ENCODE results near the gene CFAP61.

CFAP61 gene

DNA sequence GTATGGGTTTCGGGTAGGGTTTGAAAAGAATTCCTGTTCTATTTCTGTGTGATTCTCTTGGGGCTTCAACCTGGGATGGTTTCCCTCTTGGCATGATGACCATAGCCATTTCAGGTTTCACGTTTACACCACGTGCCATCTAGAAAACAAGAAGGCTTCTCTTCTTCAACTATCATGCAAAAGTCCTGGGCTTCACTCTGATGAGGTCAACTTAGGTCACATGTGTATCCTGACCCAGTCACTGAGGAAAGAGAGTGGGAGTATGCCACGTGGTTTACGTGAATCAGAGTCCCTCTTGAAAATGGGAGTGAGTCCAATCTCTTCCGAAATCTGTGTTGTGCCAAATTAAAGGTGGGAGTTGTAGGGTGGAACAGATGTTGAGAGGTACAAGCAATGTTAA, 174.2 kb downstream of the CFAP61 start:
- Histone ChIP-seq H4K20me1 (ENCODE audit: low read depth, low read length) (no peaks in the 10 kb centered on the region), H3F3A (ENCODE audit: insufficient read depth) (no peaks in the 10 kb centered on the region)
- TF ChIP-seq EZH2phosphoT487 (conservative IDR thresholded peaks at IDR 0.05; ENCODE audit: low read length), result no peak
- TF ChIP-seq, protein P1, sequence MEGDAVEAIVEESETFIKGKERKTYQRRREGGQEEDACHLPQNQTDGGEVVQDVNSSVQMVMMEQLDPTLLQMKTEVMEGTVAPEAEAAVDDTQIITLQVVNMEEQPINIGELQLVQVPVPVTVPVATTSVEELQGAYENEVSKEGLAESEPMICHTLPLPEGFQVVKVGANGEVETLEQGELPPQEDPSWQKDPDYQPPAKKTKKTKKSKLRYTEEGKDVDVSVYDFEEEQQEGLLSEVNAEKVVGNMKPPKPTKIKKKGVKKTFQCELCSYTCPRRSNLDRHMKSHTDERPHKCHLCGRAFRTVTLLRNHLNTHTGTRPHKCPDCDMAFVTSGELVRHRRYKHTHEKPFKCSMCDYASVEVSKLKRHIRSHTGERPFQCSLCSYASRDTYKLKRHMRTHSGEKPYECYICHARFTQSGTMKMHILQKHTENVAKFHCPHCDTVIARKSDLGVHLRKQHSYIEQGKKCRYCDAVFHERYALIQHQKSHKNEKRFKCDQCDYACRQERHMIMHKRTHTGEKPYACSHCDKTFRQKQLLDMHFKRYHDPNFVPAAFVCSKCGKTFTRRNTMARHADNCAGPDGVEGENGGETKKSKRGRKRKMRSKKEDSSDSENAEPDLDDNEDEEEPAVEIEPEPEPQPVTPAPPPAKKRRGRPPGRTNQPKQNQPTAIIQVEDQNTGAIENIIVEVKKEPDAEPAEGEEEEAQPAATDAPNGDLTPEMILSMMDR (IDR thresholded peaks at IDR 0.05; ENCODE audit: insufficient read depth, low read length, poor library complexity, severe bottlenecking), result no peak

DNA sequence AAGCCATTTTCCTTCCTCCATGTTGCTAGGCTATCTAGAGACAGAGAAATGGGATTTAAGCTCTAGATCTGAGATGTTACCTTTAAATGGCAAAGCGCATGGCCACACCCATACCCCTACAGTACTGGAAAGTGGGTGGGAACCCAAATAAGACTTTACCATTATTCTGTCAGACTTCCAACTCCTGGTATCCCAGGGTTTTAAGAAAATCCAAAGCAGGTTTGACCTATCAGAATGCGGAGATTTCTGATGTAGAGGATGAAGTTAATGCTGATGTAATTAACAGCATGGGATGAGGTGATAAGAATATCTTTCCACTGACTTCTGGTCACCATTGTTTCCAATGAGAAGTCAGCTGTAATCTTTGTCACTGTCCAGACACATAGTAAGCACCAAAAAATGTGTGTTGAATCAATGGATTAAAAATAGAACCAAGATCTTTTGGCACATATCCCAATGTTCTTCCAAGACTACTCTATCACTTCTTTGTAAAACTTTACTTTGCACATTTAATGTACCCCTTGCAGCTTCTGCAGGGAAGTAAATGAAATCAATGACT, 174.8 kb downstream of the CFAP61 start:
- no peak overlapping the region for H3K4me3 ChIP-seq (ENCODE audit: insufficient read depth, low read length, poor library complexity, severe bottlenecking)
- TF ChIP-seq EZH2phosphoT487 (conservative IDR thresholded peaks at IDR 0.05; ENCODE audit: low read length), result no peak
- TF ChIP-seq, protein P1 (IDR thresholded peaks at IDR 0.05; ENCODE audit: insufficient read depth, low read length, poor library complexity, severe bottlenecking), result no peak
- H3K4me2 ChIP-seq (ENCODE audit: low read depth, low read length, poor library complexity, severe bottlenecking), result no peak overlapping the region
- no peaks in the 10 kb centered on the region for H3F3A ChIP-seq (ENCODE audit: insufficient read depth)
- H2AFZ ChIP-seq (ENCODE audit: low read depth, low read length, severe bottlenecking), result no peak overlapping the region
- no peaks in the 10 kb centered on the region for H3K79me2 ChIP-seq (ENCODE audit: insufficient read depth, low read length)
- H3K9me3 ChIP-seq (ENCODE audit: insufficient read depth, low read length), result no peaks in the 10 kb centered on the region
- H3K9ac ChIP-seq (ENCODE audit: low read length), result no peak overlapping the region
- no peak overlapping the region for H3K27ac ChIP-seq (ENCODE audit: low read depth, low read length)
- H3K27me3 ChIP-seq (ENCODE audit: low read length), result no peaks in the 10 kb centered on the region
- no peaks in the 10 kb centered on the region for H4K20me1 ChIP-seq (ENCODE audit: low read depth, low read length)
- no peaks in the 10 kb centered on the region for H3K9me2 ChIP-seq (replicated peaks; ENCODE audit: insufficient read depth, low read length)
- no peaks in the 10 kb centered on the region for H3K36me3 ChIP-seq (ENCODE audit: low read length)

More for the DNA sequence above, 174.2 kb downstream of the CFAP61 start:
- H3K36me3 ChIP-seq (ENCODE audit: low read length), result no peaks in the 10 kb centered on the region
- no peaks in the 10 kb centered on the region for H3K9me3 ChIP-seq (ENCODE audit: insufficient read depth, low read length)
- no peak overlapping the region for H3K4me3 ChIP-seq (ENCODE audit: insufficient read depth, low read length, poor library complexity, severe bottlenecking)
- no peak overlapping the region for H2AFZ ChIP-seq (ENCODE audit: low read depth, low read length, severe bottlenecking)
- H3K9ac ChIP-seq (ENCODE audit: low read length), result no peak overlapping the region
- no peaks in the 10 kb centered on the region for H3K79me2 ChIP-seq (ENCODE audit: insufficient read depth, low read length)
- H3K9me2 ChIP-seq (replicated peaks; ENCODE audit: insufficient read depth, low read length), result no peaks in the 10 kb centered on the region
- no peak overlapping the region for H3K4me2 ChIP-seq (ENCODE audit: low read depth, low read length, poor library complexity, severe bottlenecking)
- H3K27me3 ChIP-seq (ENCODE audit: low read length), result no peaks in the 10 kb centered on the region
- no peak overlapping the region for H3K27ac ChIP-seq (ENCODE audit: low read depth, low read length)

DNA sequence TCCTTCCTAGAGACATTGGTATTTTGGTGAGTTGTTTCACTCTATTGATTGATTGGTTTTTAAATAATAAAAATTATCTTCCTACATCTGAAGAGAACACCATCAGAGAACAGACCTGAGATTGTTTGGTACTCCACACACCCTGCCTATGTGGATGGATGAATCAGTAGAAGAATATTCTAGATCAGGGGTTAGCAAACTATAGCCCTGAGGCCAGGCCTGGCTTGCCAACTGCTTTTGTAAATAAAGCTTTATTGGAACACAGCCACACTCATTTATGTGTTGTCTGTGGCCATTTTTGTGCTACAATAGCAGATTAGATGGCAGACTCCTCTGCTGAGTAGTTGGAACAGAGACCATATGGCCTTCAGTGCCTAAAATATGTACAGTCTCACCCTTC, 176.0 kb downstream of the CFAP61 start:
- Histone ChIP-seq H3K9me2 (replicated peaks; ENCODE audit: insufficient read depth, low read length) (no peaks in the 10 kb centered on the region), H3K4me2 (ENCODE audit: low read depth, low read length, poor library complexity, severe bottlenecking) (no peak overlapping the region), H3K36me3 (ENCODE audit: low read length) (no peaks in the 10 kb centered on the region), H3K9ac (ENCODE audit: low read length) (no peak overlapping the region), H3K27ac (ENCODE audit: low read depth, low read length) (no peak overlapping the region), H3F3A (ENCODE audit: insufficient read depth) (no peaks in the 10 kb centered on the region), H3K27me3 (ENCODE audit: low read length) (no peaks in the 10 kb centered on the region), H3K79me2 (ENCODE audit: insufficient read depth, low read length) (no peaks in the 10 kb centered on the region), H2AFZ (ENCODE audit: low read depth, low read length, severe bottlenecking) (no peak overlapping the region), H4K20me1 (ENCODE audit: low read depth, low read length) (no peaks in the 10 kb centered on the region), H3K4me3 (ENCODE audit: insufficient read depth, low read length, poor library complexity, severe bottlenecking) (no peak overlapping the region), H3K9me3 (ENCODE audit: insufficient read depth, low read length) (no peaks in the 10 kb centered on the region)
- no peak for TF ChIP-seq EZH2phosphoT487 (conservative IDR thresholded peaks at IDR 0.05; ENCODE audit: low read length)
- TF ChIP-seq, protein P1 (IDR thresholded peaks at IDR 0.05; ENCODE audit: insufficient read depth, low read length, poor library complexity, severe bottlenecking), result no peak
